Thyroid gland (tissue), 4 donors: ENCODE results near the gene THAP7. TPM values are rescaled to one million over a fixed set of nuclear protein-coding genes. Genes with fewer than 3 reads are reported as not detected.

Experiments used
- DNase-seq, 2 donors: peaks; one replicate each; pipeline ENCODE4 v3.0.0-alpha.2; 2019
- H3K27ac ChIP-seq, 3 donors: fragments of 200-600 bp; sonication (generic); 1 replicate in 2 of 3; 2 replicates in 1 of 3; pipeline ENCODE4 v1.5.1; 2016 to 2019; ENCODE audit warnings: mild to moderate bottlenecking in 1 of 3, moderate library complexity in 1 of 3
- H3K27me3 ChIP-seq: fragments of 200-600 bp; sonication (generic); one replicate; pipeline ENCODE4 v1.5.1; 2019
- H3K36me3 ChIP-seq, 2 donors: fragments of 200-600 bp; sonication (generic); one replicate each; pipeline ENCODE4 v1.5.1; 2016 to 2019
- H3K4me1 ChIP-seq, 2 donors: fragments of 200-600 bp; sonication (generic); one replicate each; pipeline ENCODE4 v1.5.1; 2017 to 2019
- H3K4me3 ChIP-seq, 3 donors: fragments of 200-600 bp; sonication (generic); replicated peaks in 1 of 3; 1 replicate in 2 of 3; 2 replicates in 1 of 3; pipeline ENCODE4 v1.5.1; 2016; ENCODE audit warnings: mild to moderate bottlenecking in 1 of 3
- H3K9me3 ChIP-seq: fragments of 200-600 bp; sonication (generic); one replicate; pipeline ENCODE4 v1.5.1; 2017
- POLR2A ChIP-seq, 2 donors: fragments of 450-650 bp; IDR thresholded peaks; one replicate each; pipeline ENCODE4 v1.6.1; 2017; ENCODE audit warnings: antibody characterized with exemption in 2 of 2, mild to moderate bottlenecking in 2 of 2, moderate library complexity in 1 of 2
- WGBS, 2 donors: methylation state at CpG; one replicate each; pipeline ENCODE4 v1.1.5; 2017; 5-methylcytosine and 5-hydroxymethylcytosine counted together
- intact Hi-C: fragments of 100-400 bp; cut with DNase I; formaldehyde crosslinking; loops from one replicate; pipeline ENCODE4 v1.15.1; 2023
- total RNA-seq, 4 donors: library from RNA; depleted of rRNA; stranded (reverse); fragments of >200 nt; gene quantifications; one replicate each; pipeline ENCODE4 v1.2.3, GENCODE V29; 2016
- TF ChIP-seq, protein P1 (sequence below), 6 experiments: fragments of 200-600 bp in 3 of 6; fragments of 450-650 bp in 3 of 6; sonication (generic) in 3 of 6; IDR thresholded peaks; one replicate each; pipeline ENCODE4 v1.5.1; 2016 to 2019; ENCODE audit warnings: antibody characterized with exemption in 6 of 6, mild to moderate bottlenecking in 2 of 6, inconsistent platforms in 1 of 6, moderate library complexity in 1 of 6

Gene THAP7
- total RNA-seq, 4 donors from 2014 or later, result 51.0 to 75.0 (median 58.9) TPM

- 90 to 94% methylated on average over 3 of the region's 3 CpGs for WGBS, 2 donors
- Histone ChIP-seq H3K4me1 (peaks cover 4 to 11% of the 10 kb centered on the region in 2 donors), H3K36me3 (no peaks in the 10 kb centered on the region), H3K9me3 (no peaks in the 10 kb centered on the region), H3K4me3 (no peak overlapping the region), H3K27ac (no peak overlapping the region), H3K27me3 (no peaks in the 10 kb centered on the region)
- TF ChIP-seq, protein P1, sequence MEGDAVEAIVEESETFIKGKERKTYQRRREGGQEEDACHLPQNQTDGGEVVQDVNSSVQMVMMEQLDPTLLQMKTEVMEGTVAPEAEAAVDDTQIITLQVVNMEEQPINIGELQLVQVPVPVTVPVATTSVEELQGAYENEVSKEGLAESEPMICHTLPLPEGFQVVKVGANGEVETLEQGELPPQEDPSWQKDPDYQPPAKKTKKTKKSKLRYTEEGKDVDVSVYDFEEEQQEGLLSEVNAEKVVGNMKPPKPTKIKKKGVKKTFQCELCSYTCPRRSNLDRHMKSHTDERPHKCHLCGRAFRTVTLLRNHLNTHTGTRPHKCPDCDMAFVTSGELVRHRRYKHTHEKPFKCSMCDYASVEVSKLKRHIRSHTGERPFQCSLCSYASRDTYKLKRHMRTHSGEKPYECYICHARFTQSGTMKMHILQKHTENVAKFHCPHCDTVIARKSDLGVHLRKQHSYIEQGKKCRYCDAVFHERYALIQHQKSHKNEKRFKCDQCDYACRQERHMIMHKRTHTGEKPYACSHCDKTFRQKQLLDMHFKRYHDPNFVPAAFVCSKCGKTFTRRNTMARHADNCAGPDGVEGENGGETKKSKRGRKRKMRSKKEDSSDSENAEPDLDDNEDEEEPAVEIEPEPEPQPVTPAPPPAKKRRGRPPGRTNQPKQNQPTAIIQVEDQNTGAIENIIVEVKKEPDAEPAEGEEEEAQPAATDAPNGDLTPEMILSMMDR (IDR thresholded peaks at IDR 0.05), result no peak
- TF ChIP-seq POLR2A (IDR thresholded peaks at IDR 0.05), result no peak
- intact Hi-C loops, result no loop called here
- no peak for DNase-seq
Observed at GRCh38 chr22:21033895-21034294, 32.0 kb upstream of the THAP7 start.

GRCh38 chr22:21032868-21033688, 31.2 kb upstream of the THAP7 start:
- Histone ChIP-seq H3K4me3 (no peak overlapping the region), H3K27me3 (no peaks in the 10 kb centered on the region), H3K36me3 (no peaks in the 10 kb centered on the region), H3K4me1 (peaks cover 4 to 11% of the 10 kb centered on the region in 2 donors), H3K27ac (no peak overlapping the region), H3K9me3 (no peaks in the 10 kb centered on the region)
- 84 to 90% methylated on average over 8 to 9 of the region's 12 CpGs for WGBS, 2 donors
- intact Hi-C loops, result no loop called here
- DNase-seq, result no peak
- no peak for TF ChIP-seq POLR2A (IDR thresholded peaks at IDR 0.05)
- TF ChIP-seq, protein P1 (IDR thresholded peaks at IDR 0.05), result no peak

- no peak within 1 kb of the TSS for H3K4me3 ChIP-seq
- no peak within 1 kb of the TSS for H3K27ac ChIP-seq
- no peaks in the 10 kb centered on the region for H3K36me3 ChIP-seq
- WGBS, 2 donors, result 9 to 21% methylated on average over 12 to 35 of the region's 59 CpGs
- intact Hi-C loops, result no loop called here
- TF ChIP-seq, protein P1 (IDR thresholded peaks at IDR 0.05), result no peak
- TF ChIP-seq POLR2A (IDR thresholded peaks at IDR 0.05), result no peak
- H3K4me1 ChIP-seq, result peaks cover 4 to 16% of the 10 kb centered on the region in 2 donors
- H3K27me3 ChIP-seq, result no peaks in the 10 kb centered on the region
- no peak for DNase-seq
- H3K9me3 ChIP-seq, result no peaks in the 10 kb centered on the region
Observed at GRCh38 chr22:21032037-21032867, 30.3 kb upstream of the THAP7 start, which contains the start of gene SLC7A4. SLC7A4 (minus strand) TSS chr22:21032561; CDS start chr22:21031812, 749 bp downstream.

GRCh38 chr22:21031545-21032036, 29.7 kb upstream of the THAP7 start:
- Histone ChIP-seq H3K27me3 (no peaks in the 10 kb centered on the region), H3K9me3 (no peaks in the 10 kb centered on the region), H3K4me1 (peaks cover 4 to 16% of the 10 kb centered on the region in 2 donors), H3K4me3 (no peak overlapping the region), H3K27ac (no peak overlapping the region), H3K36me3 (no peaks in the 10 kb centered on the region)
- intact Hi-C loops, result no loop called here
- no peak for DNase-seq
- TF ChIP-seq POLR2A (IDR thresholded peaks at IDR 0.05), result no peak
- TF ChIP-seq, protein P1 (IDR thresholded peaks at IDR 0.05), result no peak
- WGBS, 2 donors, result 89 to 91% methylated on average over 13 of the region's 18 CpGs
